HAP-1 (cell line): Measurements from ENCODE around the gene ISL2.
A peak's percentile ranks its signal among the peaks of the same experiment; 100 is the strongest.
"Not testable (repeated sequence)": the region's sequence is repeated elsewhere in the genome, so short reads cannot be mapped to it uniquely, and the experiment has no call there.

ENCODE experiments used
- DNase-seq, 2 experiments: peaks; one replicate each; pipeline ENCODE4 v3.0.0-alpha.2; 2016 to 2020; ENCODE audit warnings: low spot score in 2 of 2
- H3K27me3 ChIP-seq: fragments of 250-450 bp; sonication (Bioruptor Pico); 2 replicates; pipeline ENCODE4 v1.5.1; 2020; ENCODE audit warnings: low read depth, mild to moderate bottlenecking, moderate library complexity
- H3K36me3 ChIP-seq: fragments of 250-450 bp; sonication (Bioruptor Pico); replicated peaks from 2 replicates; pipeline ENCODE4 v1.5.1; 2020; ENCODE audit warnings: mild to moderate bottlenecking
- H3K4me1 ChIP-seq: fragments of 250-450 bp; sonication (Bioruptor Pico); 2 replicates; pipeline ENCODE4 v1.5.1; 2020; ENCODE audit warnings: mild to moderate bottlenecking
- H3K4me3 ChIP-seq: fragments of 250-450 bp; sonication (Bioruptor Pico); 2 replicates; pipeline ENCODE4 v1.5.1; 2020; ENCODE audit warnings: mild to moderate bottlenecking, moderate library complexity
- H3K9me3 ChIP-seq: fragments of 250-450 bp; sonication (Bioruptor Pico); 2 replicates; pipeline ENCODE4 v1.5.1; 2020; ENCODE audit warnings: mild to moderate bottlenecking, moderate library complexity
- in situ Hi-C: fragments of 300-500 bp; cut with MboI; formaldehyde crosslinking; loops from 3 replicates; pipeline ENCODE4 v1.14.3; 2020; ENCODE audit warnings: low sequenced_read_pairs, inconsistent platforms, mixed read lengths

ISL2 gene

DNA sequence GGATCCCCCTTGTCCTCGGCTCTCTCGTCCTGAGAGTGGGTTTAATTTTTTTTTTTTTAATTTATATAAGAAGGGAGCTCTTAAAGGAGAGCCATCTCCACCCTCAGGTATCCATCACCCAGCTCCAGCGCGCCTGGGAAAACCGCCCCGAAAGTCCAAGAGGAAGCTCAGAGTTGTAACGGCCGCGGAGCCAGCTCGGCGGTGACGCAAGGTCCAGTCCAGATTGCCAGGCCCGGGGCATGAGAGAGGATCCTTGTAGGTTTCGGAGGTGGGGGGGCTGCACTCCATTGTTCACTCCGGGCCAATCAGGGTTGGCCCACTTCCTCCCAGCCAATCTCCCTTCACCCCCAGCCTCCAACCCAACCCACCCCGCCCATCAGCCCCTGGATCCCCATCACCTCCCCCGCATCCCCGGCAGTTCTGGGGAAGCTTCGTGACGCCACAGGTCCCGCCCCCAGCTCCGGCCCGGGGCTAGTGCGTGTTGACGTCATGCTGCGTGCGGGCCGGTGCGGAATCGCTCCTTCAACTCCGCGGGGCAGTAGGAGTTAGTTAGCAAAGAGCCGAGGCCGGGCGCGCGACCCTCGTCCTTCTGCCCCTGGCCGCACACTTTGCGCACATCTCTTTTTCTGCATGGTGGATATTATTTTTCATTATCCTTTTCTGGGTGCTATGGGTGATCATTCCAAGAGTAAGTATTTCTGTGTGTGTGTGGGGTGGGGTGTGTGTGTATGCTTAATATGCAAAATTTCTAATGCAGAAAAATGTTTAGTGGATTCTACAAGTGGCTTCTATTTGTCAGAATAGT lies at the start of gene ISL2:
ISL2 (plus strand) TSS at position 520 of the 805 bp plus-strand sequence; CDS start at position 631, 111 bp downstream.
- peaks cover 18% of the 10 kb centered on the region for H3K4me1 ChIP-seq
- peak; percentile 100 for DNase-seq
- peak within 1 kb of the TSS; percentile 54 for H3K4me3 ChIP-seq
- no peaks in the 10 kb centered on the region for H3K27me3 ChIP-seq
- in situ Hi-C loops: no loop called here
- H3K9me3 ChIP-seq: peaks cover 4% of the 10 kb centered on the region
- H3K36me3 ChIP-seq: peaks cover 32% of the 10 kb centered on the region

DNA sequence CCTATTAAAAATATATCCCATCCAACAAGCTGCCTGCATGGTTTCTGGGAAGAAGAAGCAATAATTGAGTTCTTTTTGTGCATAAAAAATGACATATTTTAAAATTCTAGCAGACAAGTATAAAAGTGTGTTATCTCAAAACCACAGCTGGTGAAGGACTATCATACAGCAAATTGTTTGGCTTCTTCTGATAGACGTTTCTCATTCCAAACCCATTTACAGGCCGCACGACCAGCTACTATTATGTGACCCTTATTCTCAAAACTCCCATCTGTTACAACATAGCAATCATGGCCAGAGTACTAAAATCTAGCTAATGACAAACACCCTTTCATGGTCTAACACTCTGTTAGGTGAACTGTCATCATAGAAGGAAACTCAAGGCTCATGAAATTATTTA lies 47.0 kb upstream of the ISL2 start:
- no peaks in the 10 kb centered on the region for H3K4me1 ChIP-seq
- no peaks in the 10 kb centered on the region for H3K27me3 ChIP-seq
- no peaks in the 10 kb centered on the region for H3K9me3 ChIP-seq
- in situ Hi-C loops: no loop called here
- no peak for DNase-seq
- peaks cover 42% of the 10 kb centered on the region for H3K36me3 ChIP-seq
- no peak overlapping the region for H3K4me3 ChIP-seq

DNA sequence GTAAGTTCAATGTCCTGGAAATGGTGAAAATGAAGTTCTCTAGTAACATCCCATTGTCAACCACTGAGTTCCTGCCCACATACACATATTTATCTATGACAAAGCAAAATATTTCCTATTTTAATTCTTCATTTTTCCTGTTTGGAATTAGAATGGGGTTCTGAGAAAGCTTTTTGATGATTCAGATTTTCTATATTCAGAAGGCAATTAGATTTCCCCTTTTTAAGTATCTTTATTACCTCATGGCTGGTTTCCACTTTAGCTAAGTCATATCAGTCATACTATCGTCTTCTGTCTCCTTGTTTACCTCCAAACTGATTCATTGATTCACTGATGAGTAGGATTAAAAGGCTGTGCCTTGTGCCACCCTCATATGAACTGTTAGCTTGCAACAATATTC lies 43.2 kb upstream of the ISL2 start:
- peaks cover 9% of the 10 kb centered on the region for H3K36me3 ChIP-seq
- DNase-seq: no peak
- in situ Hi-C loops: no loop called here

DNA sequence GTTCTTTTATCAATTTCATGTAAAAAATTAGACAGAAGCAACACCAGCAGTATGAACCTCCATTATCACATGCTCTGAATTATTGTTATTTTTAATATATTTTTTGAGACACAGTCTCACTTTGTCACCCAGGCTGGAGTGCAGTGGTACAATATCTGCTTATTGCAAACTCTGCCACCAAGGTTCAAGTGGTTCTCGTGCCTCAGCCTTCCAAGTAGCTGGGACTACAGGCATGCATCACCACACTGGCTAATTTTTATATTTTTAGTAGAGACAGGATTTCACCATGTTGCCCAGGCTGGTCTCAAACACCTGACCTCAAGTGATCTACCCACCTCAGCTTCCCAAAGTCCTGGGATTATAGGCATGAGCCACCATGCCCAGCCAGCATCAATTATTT lies 42.1 kb upstream of the ISL2 start:
- DNase-seq, H3K9me3 ChIP-seq, H3K4me3 ChIP-seq, in situ Hi-C loops, H3K27me3 ChIP-seq, H3K4me1 ChIP-seq, H3K36me3 ChIP-seq: not testable (repeated sequence)

More for the DNA sequence above, 43.2 kb upstream of the ISL2 start:
- Histone ChIP-seq H3K4me3 (no peak overlapping the region), H3K9me3 (no peaks in the 10 kb centered on the region), H3K27me3 (no peaks in the 10 kb centered on the region), H3K4me1 (no peaks in the 10 kb centered on the region)

DNA sequence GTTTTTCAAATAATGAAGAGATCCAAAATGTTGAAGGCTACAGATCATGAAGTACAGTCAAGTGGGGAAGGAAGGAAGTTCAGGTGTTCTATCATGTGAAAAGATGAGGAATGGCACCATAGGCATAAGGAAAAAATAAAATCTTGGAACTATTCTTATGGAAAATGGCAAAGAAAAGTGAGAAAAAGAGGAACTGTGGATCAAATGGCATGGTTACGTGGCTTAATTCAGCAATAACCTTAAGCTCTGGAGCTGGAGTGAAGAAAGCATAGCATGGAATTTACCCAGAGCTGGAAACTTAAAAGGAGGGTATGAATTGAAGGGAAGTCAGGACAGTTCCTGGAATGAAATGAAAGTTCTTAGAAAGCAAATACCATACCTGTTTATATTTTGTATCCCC lies 39.7 kb upstream of the ISL2 start:
- in situ Hi-C loops: no loop called here
- H3K36me3 ChIP-seq: peaks cover 9% of the 10 kb centered on the region; the same call in 1 of the 2 replicates

DNA sequence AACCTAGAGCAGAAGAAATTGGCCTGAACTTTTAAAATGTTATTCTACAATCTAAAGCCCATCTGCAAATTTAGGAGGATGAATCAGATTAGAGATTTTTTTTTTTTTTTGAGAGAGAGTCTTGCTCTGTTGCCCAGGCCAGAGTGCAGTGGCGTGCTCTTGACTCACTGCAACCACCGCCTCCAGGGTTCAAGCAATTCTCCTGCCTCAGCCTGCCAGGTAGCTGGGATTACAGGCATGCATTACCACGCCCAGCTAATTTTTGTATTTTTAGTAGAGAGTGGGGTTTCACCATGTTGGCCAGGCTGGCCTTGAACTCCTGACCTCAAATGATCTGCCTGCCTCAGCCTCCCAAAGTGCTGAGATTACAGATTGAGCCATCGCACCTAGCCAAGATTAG lies 38.6 kb upstream of the ISL2 start:
- H3K9me3 ChIP-seq, H3K4me3 ChIP-seq, in situ Hi-C loops, H3K36me3 ChIP-seq, H3K27me3 ChIP-seq, DNase-seq: not testable (repeated sequence)
- peaks cover 24% of the 10 kb centered on the region for H3K4me1 ChIP-seq

More for the DNA sequence above, 39.7 kb upstream of the ISL2 start:
- H3K9me3 ChIP-seq: no peaks in the 10 kb centered on the region
- peaks cover 15% of the 10 kb centered on the region for H3K4me1 ChIP-seq
- DNase-seq: no peak
- no peaks in the 10 kb centered on the region for H3K27me3 ChIP-seq
- no peak overlapping the region for H3K4me3 ChIP-seq

DNA sequence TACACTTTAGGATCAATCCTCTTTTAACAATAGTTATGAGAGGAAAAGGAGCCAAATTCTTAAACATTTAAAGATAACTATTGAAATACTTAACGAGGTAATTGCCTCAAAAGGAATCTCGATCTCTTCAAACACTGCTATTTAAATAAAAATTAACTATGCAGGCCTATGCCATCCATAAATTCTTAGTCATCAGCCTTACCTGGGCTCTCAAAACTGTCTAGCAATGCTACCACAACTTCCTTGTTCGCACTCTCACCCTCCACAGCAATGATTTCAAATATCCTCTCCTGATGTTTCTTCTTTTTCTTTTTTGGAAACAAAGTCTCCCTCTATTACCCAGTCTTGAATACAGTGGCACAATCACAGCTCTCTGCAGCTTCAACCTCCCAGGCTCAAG lies 37.6 kb upstream of the ISL2 start:
- H3K4me3 ChIP-seq: no peak overlapping the region
- no peak for DNase-seq
- peaks cover 28% of the 10 kb centered on the region for H3K4me1 ChIP-seq
- no peaks in the 10 kb centered on the region; the same call in 1 of the 2 replicates for H3K9me3 ChIP-seq
- H3K27me3 ChIP-seq: no peaks in the 10 kb centered on the region
- 0 out of 2 replicates have a peak, but pooled peaks cover 4% of the 10 kb centered on the region for H3K36me3 ChIP-seq
- in situ Hi-C loops: no loop called here

DNA sequence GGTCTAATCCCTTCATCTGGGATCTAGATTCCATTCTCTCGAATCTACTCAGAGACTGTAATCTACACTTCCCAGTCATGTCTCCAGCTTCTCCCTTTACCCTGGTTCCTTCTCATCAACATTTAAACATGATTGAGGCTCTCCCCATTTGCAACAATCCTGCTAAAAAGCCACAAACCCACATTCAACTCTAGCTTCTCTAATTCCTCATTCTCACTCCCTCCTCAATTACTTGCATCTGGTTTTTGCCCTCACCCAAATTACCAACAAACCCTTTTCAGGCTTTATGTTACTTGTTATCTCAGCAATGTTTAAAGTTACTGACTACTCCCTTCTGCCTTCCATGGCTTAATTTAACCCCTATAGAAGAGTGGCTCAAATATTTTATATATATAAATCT lies 36.8 kb upstream of the ISL2 start:
- peaks cover 2% of the 10 kb centered on the region; the same call in 1 of the 2 replicates for H3K9me3 ChIP-seq
- in situ Hi-C loops: no loop called here
- no peak overlapping the region for H3K4me3 ChIP-seq
- no peak for DNase-seq
- 0 out of 2 replicates have a peak, but pooled peaks cover 4% of the 10 kb centered on the region for H3K36me3 ChIP-seq
- H3K4me1 ChIP-seq: peaks cover 30% of the 10 kb centered on the region
- H3K27me3 ChIP-seq: no peaks in the 10 kb centered on the region

DNA sequence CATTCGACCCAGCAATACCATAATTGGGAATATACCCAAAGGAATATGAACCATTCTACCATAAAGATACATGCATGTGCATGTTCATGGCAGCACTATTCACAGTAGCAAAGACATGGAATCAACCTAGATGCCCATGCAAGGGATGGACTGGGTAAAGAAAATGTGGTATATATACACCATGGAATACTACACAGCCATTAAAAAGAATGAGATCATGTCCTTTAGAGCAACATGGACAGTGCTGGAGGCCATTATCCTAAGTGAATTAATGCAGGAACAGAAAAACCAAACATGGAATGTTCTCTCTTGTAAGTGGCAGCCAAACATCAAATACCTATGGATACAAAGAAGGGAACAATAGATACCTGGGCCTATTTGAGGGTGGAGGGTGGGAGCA lies 32.7 kb upstream of the ISL2 start:
- Histone ChIP-seq H3K27me3 (no peaks in the 10 kb centered on the region), H3K9me3 (peaks cover 2% of the 10 kb centered on the region; the same call in 1 of the 2 replicates), H3K4me3 (no peak overlapping the region), H3K36me3 (0 out of 2 replicates have a peak, but pooled peaks cover 4% of the 10 kb centered on the region), H3K4me1 (peaks cover 41% of the 10 kb centered on the region)
- DNase-seq: no peak
- in situ Hi-C loops: no loop called here

DNA sequence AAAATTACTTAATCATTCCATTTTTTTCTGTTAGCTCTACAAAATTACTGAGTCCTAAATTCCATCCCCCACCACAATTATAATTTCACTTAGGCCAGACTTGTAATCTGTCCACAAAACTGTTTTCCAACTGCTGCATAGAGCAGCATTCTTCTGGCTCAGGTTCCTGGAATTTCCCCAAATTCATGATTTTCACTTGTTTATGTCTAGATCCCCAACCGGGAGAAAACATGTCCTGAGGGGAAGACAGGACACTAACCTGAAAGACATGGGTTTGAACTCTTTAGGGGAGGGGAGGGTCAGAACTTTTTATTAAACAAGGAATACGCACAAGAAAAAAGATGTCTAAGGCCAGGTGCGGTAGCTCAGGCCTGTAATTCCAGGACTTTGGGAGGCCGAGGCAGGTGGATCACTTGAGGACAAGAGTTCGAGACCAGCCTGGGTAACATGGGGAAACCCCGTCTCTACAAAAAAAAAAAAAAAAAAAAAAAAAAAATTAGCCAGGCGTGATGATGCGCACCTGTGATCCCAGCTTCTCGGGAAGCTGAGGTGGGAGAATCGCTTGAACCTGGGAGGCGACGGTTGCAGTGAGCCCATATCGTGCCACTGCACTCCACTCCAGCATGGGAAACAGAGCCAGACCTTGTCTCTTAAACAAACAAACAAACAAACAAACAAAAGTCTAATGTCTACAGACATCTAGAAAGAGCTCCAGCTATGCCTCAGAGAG lies 26.8 kb upstream of the ISL2 start:
- Histone ChIP-seq H3K9me3 (no peaks in the 10 kb centered on the region; the same call in 1 of the 2 replicates), H3K4me3 (peak overlapping the region; percentile 95), H3K36me3 (peaks cover 3% of the 10 kb centered on the region; the same call in 1 of the 2 replicates), H3K4me1 (peaks cover 20% of the 10 kb centered on the region), H3K27me3 (no peaks in the 10 kb centered on the region)
- in situ Hi-C loops: no loop called here
- DNase-seq: no peak

DNA sequence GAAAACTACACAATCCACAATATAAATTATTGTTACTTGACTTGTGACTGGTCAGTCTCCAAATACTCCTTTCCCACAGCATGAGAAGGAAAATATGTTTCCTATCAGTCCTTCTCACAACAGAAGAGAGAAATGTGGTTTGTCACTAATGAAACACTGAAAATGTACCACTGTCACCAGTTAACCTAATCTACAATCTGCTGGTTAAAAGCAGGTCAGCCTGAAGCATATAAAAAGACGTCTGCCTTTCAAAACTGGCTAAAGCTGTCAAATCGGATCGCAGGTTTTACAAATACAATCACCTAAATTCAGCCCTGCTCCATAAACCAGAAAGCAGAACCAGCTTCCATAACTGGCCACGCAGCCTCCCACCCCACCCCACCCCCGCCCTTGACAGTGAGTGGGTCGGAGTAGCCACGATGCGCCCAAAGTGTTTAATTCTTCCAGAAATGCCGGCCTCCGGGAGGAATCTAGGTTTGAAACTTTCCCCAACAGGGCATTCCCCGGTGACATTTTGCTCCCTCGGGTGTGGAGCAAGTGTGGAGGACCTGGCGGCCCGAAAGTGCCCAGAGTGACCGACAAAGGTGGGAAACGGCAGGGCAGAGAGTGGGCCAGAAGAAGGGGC lies 26.0 kb upstream of the ISL2 start:
- Histone ChIP-seq H3K27me3 (no peaks in the 10 kb centered on the region), H3K4me3 (peak overlapping the region; percentile 95), H3K4me1 (peaks cover 15% of the 10 kb centered on the region), H3K9me3 (no peaks in the 10 kb centered on the region), H3K36me3 (peaks cover 3% of the 10 kb centered on the region; the same call in 1 of the 2 replicates)
- DNase-seq: peak; percentile 33 to 54
- in situ Hi-C loops: no loop called here

DNA sequence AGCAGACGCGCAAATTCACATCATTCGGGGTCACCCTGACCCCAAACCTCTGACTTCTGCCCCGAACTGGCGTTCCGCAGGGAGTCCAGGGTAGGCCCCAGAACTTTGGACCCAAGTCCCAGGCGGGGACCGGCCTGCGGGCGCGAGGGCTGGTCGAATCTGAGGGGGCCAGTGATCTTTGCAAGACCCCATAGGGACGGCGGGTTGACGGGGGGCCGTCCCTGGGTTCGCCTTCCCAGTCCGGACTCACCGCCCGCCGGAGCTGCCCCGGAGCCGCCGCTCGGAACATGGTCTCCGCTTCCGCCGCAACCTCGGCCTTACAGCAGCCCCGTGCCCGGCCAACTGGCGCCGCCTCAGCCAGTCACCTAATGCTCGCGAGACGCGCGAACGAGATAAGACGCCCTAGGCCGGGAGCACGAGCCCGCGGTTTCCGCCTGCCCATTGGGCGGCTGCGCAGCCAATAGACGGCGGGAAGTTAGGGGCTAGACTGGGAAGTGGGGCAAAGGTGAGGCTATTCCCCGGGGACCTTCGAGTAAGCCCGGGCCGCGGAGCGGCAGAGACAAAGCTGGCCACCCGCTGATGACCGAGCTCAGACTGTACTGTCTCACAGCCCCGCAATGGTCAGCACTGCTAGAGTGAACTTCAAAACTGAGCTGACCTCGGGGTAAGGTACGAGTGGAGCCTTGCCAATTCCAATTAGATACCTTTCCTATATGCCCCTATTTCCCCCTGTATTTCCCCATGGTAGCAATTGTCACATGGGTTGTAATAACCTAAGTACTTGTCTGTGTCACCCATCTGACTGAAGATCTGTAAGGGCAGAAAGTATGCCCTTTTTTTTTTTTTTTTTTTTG lies 25.2 kb upstream of the ISL2 start, which contains the start of gene ETFA:
ETFA (minus strand) TSS at position 370 of the 854 bp plus-strand sequence; CDS start at position 289, 81 bp downstream.
- in situ Hi-C loops: no loop called here
- Histone ChIP-seq H3K9me3 (no peaks in the 10 kb centered on the region), H3K36me3 (peaks cover 3% of the 10 kb centered on the region; the same call in 1 of the 2 replicates), H3K27me3 (no peaks in the 10 kb centered on the region), H3K4me1 (peaks cover 15% of the 10 kb centered on the region), H3K4me3 (peak within 1 kb of the TSS; percentile 95)
- DNase-seq: peak; percentile 100
